ENCODE results near the gene TOPBP1. TPM values are rescaled to one million over a fixed set of nuclear protein-coding genes. Genes with fewer than 3 reads are reported as not detected.

The TOPBP1 gene
- total and polyA plus RNA-seq, 2 experiments from 2014 or later = 8.0 to 29.0 TPM

- Histone ChIP-seq H3K9me2 (replicated peaks; ENCODE audit: insufficient read depth) (no peaks in the 10 kb centered on the region), H3K4me2 (peak overlapping the region; percentile 23), H3K4me1 (ENCODE audit: insufficient read depth) (peaks cover 19% of the 10 kb centered on the region), H2AFZ (no peak overlapping the region), H3K9me3 (ENCODE audit: low read depth) (no peaks in the 10 kb centered on the region), H3K36me3 (replicated peaks; ENCODE audit: insufficient read depth, low read depth) (no peaks in the 10 kb centered on the region), H4K20me1 (ENCODE audit: insufficient read depth, poor library complexity, severe bottlenecking) (no peaks in the 10 kb centered on the region), H3K27me3 (peaks cover 30% of the 10 kb centered on the region), H3K4me3 (no peak overlapping the region), H3K79me2 (no peaks in the 10 kb centered on the region), H3K27ac (peak overlapping the region; percentile 64)
- 49% methylated on average over 6 of the region's 6 CpGs for WGBS (ENCODE audit: low lambda C conversion rate, missing lambda C conversion rate)
- DNase-seq (ENCODE audit: low spot score) = no peak
- TF ChIP-seq CTCF (IDR thresholded peaks at IDR 0.05; ENCODE audit: poor library complexity) (no peak), EZH2 (IDR thresholded peaks at IDR 0.05; ENCODE audit: borderline replicate concordance) (no peak), EZH2phosphoT487 (IDR thresholded peaks at IDR 0.05; ENCODE audit: low read depth, severe bottlenecking, unreplicated experiment) (no peak)
Measured at GRCh38 chr3:133675631-133676335, 14.0 kb upstream of the TOPBP1 start.

- no peaks in the 10 kb centered on the region for H3K79me2 ChIP-seq
- no peaks in the 10 kb centered on the region for H3K9me3 ChIP-seq (ENCODE audit: low read depth)
- peak overlapping the region; percentile 45 for H2AFZ ChIP-seq
- TF ChIP-seq EZH2 (IDR thresholded peaks at IDR 0.05; ENCODE audit: borderline replicate concordance) (peak; percentile 56), EZH2phosphoT487 (IDR thresholded peaks at IDR 0.05; ENCODE audit: low read depth, severe bottlenecking, unreplicated experiment) (no peak), CTCF (IDR thresholded peaks at IDR 0.05; ENCODE audit: poor library complexity) (no peak)
- peaks cover 30% of the 10 kb centered on the region for H3K27me3 ChIP-seq
- peak overlapping the region; percentile 84 for H3K4me2 ChIP-seq
- WGBS (ENCODE audit: low lambda C conversion rate, missing lambda C conversion rate) = 19% methylated on average over 47 of the region's 47 CpGs
- DNase-seq (ENCODE audit: low spot score) = no peak
- no peak overlapping the region for H3K27ac ChIP-seq
- no peak overlapping the region for H3K4me3 ChIP-seq
- H3K9me2 ChIP-seq (replicated peaks; ENCODE audit: insufficient read depth) = no peaks in the 10 kb centered on the region
- H3K36me3 ChIP-seq (replicated peaks; ENCODE audit: insufficient read depth, low read depth) = no peaks in the 10 kb centered on the region
- peaks cover 31% of the 10 kb centered on the region for H3K4me1 ChIP-seq (ENCODE audit: insufficient read depth)
- H4K20me1 ChIP-seq (ENCODE audit: insufficient read depth, poor library complexity, severe bottlenecking) = no peaks in the 10 kb centered on the region
Measured at GRCh38 chr3:133674290-133674919, 12.7 kb upstream of the TOPBP1 start.

GRCh38 chr3:133673746-133674145 lies 12.0 kb upstream of the TOPBP1 start:
- H3K27ac ChIP-seq = no peak overlapping the region
- no peak overlapping the region for H2AFZ ChIP-seq
- no peaks in the 10 kb centered on the region for H3K36me3 ChIP-seq (replicated peaks; ENCODE audit: insufficient read depth, low read depth)
- 72% methylated on average over 12 of the region's 12 CpGs for WGBS (ENCODE audit: low lambda C conversion rate, missing lambda C conversion rate)
- no peaks in the 10 kb centered on the region for H3K9me2 ChIP-seq (replicated peaks; ENCODE audit: insufficient read depth)
- no peak for DNase-seq (ENCODE audit: low spot score)
- no peaks in the 10 kb centered on the region for H3K79me2 ChIP-seq
- TF ChIP-seq CTCF (IDR thresholded peaks at IDR 0.05; ENCODE audit: poor library complexity) (no peak), EZH2phosphoT487 (IDR thresholded peaks at IDR 0.05; ENCODE audit: low read depth, severe bottlenecking, unreplicated experiment) (no peak), EZH2 (IDR thresholded peaks at IDR 0.05; ENCODE audit: borderline replicate concordance) (no peak)
- H3K4me2 ChIP-seq = peak overlapping the region; percentile 84
- H4K20me1 ChIP-seq (ENCODE audit: insufficient read depth, poor library complexity, severe bottlenecking) = no peaks in the 10 kb centered on the region
- H3K4me1 ChIP-seq (ENCODE audit: insufficient read depth) = peaks cover 38% of the 10 kb centered on the region
- peaks cover 30% of the 10 kb centered on the region for H3K27me3 ChIP-seq
- no peak overlapping the region for H3K4me3 ChIP-seq
- no peaks in the 10 kb centered on the region for H3K9me3 ChIP-seq (ENCODE audit: low read depth)
